ENCODE results near the gene E2F1. TPM values are rescaled to one million over a fixed set of nuclear protein-coding genes. Genes with fewer than 3 reads are reported as not detected.

E2F1 gene
- total and polyA plus RNA-seq, 2 of the 4 experiments (the other 2 are of a cell fraction): 10.9 to 14.0 TPM

DNA sequence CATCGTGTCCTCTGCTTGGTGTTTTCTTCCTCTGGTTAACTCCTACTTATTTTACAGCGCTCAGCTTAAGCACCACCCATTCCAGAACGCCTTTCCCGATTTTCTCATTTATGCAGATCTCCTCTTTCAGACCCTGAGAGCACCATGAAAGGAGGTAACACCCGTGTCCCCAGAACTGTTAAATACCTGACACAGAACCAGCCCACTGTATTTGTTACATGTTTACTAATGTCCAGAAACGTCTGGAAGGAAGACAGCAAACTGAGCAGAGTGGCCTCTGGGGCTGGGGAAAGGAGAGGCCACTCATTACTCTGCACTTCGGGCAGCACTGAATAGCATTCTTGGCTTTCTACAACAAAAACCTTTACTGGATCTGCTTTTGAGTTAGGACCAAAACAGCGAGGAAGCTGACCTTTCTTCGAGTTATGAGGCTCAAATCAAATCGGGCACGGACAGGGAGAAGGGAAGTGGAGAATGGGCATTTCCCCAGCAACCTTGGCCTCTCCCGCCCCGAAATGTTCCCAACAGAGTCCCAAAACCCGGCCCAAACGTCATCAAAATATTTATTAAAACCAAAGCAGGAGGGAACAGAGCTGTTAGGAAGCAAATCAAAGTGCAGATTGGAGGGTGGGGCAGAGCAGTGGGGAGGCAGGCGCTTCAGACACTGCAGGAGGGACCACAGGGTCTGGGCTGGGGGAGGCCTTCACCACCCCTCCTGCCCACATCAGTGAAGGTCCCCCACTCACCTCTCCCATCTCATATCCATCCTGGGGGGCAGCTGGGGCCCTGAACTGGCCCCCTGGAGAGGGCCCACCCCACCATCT, 10.8 kb downstream of the E2F1 start:
- H3K56ac ChIP-seq (ENCODE audit: extremely low read depth, insufficient read depth, low read length): no peak overlapping the region
- no TSS peak for BruUV-seq (replicated peaks)
- CTCF ChIA-PET: no interaction called here
- H3K27me3 ChIP-seq (ENCODE audit: control insufficient read depth, insufficient read depth, low read length): no peaks in the 10 kb centered on the region
- peaks cover 20% of the 10 kb centered on the region for H3K9me1 ChIP-seq (ENCODE audit: insufficient read depth, low read length)
- peak overlapping the region; percentile 83 for H3K4ac ChIP-seq (ENCODE audit: low read depth, low read length)
- H3K23ac ChIP-seq (ENCODE audit: low read depth, low read length): peak overlapping the region; percentile 86
- POLR2A ChIA-PET (ENCODE audit: unreplicated experiment): no interaction called here
- peaks cover 23% of the 10 kb centered on the region; the same call in 1 of the 2 replicates for H4K20me1 ChIP-seq (ENCODE audit: insufficient read depth, low read length)
- no peak overlapping the region; the same call in 1 of the 2 replicates for H2BK20ac ChIP-seq (ENCODE audit: low read depth, low read length)
- peak overlapping the region; percentile 92 for H2AFZ ChIP-seq (replicated peaks; ENCODE audit: low read length, poor library complexity)
- H3K9me3 ChIP-seq (ENCODE audit: control insufficient read depth, insufficient read depth, low read length): no peaks in the 10 kb centered on the region
- peak overlapping the region; percentile 94 for H2AK9ac ChIP-seq (replicated peaks; ENCODE audit: low read depth, low read length, poor library complexity)
- H3K18ac ChIP-seq (ENCODE audit: low read depth, low read length): no peak overlapping the region; the same call in 1 of the 2 replicates
- no peak for DNase-seq
- dilution Hi-C loops (cut with HindIII; ENCODE audit: low sequenced_read_pairs, unreplicated experiment) (no loop called here), in situ Hi-C loops (cut with MboI; ENCODE audit: low sequenced_read_pairs) (no loop called here), intact Hi-C loops (cut with micrococcal nuclease) (no loop called here)
- H3K4me2 ChIP-seq (ENCODE audit: low read depth, low read length): peak overlapping the region; percentile 97
- H3K4me1 ChIP-seq (ENCODE audit: control insufficient read depth, insufficient read depth, low read length): peaks cover 27% of the 10 kb centered on the region
- TF ChIP-seq SMC3 (IDR thresholded peaks at IDR 0.05; ENCODE audit: low read depth, low read length) (no peak), MAFK (IDR thresholded peaks at IDR 0.05; ENCODE audit: low read depth, low read length) (no peak), RCOR1 (IDR thresholded peaks at IDR 0.05; ENCODE audit: insufficient replicate concordance, low read length) (no peak), MAZ (IDR thresholded peaks at IDR 0.05; ENCODE audit: borderline replicate concordance, low read depth, low read length) (no peak)
- TF ChIP-seq, protein P1, sequence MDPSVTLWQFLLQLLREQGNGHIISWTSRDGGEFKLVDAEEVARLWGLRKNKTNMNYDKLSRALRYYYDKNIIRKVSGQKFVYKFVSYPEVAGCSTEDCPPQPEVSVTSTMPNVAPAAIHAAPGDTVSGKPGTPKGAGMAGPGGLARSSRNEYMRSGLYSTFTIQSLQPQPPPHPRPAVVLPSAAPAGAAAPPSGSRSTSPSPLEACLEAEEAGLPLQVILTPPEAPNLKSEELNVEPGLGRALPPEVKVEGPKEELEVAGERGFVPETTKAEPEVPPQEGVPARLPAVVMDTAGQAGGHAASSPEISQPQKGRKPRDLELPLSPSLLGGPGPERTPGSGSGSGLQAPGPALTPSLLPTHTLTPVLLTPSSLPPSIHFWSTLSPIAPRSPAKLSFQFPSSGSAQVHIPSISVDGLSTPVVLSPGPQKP (IDR thresholded peaks at IDR 0.05; ENCODE audit: borderline replicate concordance, low read depth, low read length): no peak
- peaks cover 6% of the 10 kb centered on the region; the same call in 1 of the 2 replicates for H3K36me3 ChIP-seq (ENCODE audit: control insufficient read depth, insufficient read depth, low read length)
- H3K27ac ChIP-seq (ENCODE audit: insufficient read depth, low read length): peak overlapping the region; percentile 55; the same call in 1 of the 2 replicates
- H2AK5ac ChIP-seq (ENCODE audit: low read depth, low read length): peak overlapping the region; percentile 70; the same call in 1 of the 2 replicates
- H4K5ac ChIP-seq (ENCODE audit: low read depth, low read length): peak overlapping the region; percentile 53
- peak overlapping the region; percentile 55 for H2BK5ac ChIP-seq (ENCODE audit: low read depth, low read length, poor library complexity, severe bottlenecking)
- H4K8ac ChIP-seq (ENCODE audit: low read depth in 2 of 2, low read length in 2 of 2): peak overlapping the region; percentile 74 to 96
- H3K79me1 ChIP-seq (ENCODE audit: low read depth in 1 of 2, low read length in 2 of 2): peaks cover 8 to 57% of the 10 kb centered on the region in 2 experiments; a peak in 3 of 4 replicates
- H3K9ac ChIP-seq (ENCODE audit: low read depth, low read length): peak overlapping the region; percentile 74
- WGBS, 2 experiments (ENCODE audit: extremely low coverage in 2 of 2, insufficient read length in 1 of 2): 0% methylated on average over 1 of the region's 16 CpGs; no CpG with 5 or more reads in 1 of the 2 experiments
- H4K91ac ChIP-seq (ENCODE audit: insufficient read depth, low read depth, low read length): peak overlapping the region; percentile 66
- H3K14ac ChIP-seq (replicated peaks; ENCODE audit: low read depth, low read length): peak overlapping the region; percentile 64
- no peak for ATAC-seq (ENCODE audit: low read depth)
- H2BK15ac ChIP-seq (ENCODE audit: low read depth, low read length): no peak overlapping the region; the same call in 2 of the 3 replicates
- H2BK120ac ChIP-seq (ENCODE audit: low read depth, low read length): peak overlapping the region; percentile 67; the same call in 1 of the 2 replicates
- 0 out of 2 replicates have a peak overlapping the region, but pooled peaks have one; percentile 94 for H3K4me3 ChIP-seq (ENCODE audit: insufficient read depth, low read depth, low read length)
